HepG2 (cell line): ENCODE measurements around the gene NDUFS7. TPM values are rescaled to one million over a fixed set of nuclear protein-coding genes. Genes with fewer than 3 reads are reported as not detected.

Experiments
- ISX ChIP-seq: sonication (generic); formaldehyde crosslinking; conservative IDR thresholded peaks from 2 replicates; pipeline ENCODE4 v1.5.0; 2020; ENCODE audit warnings: missing genetic modification reagents
- MLXIP ChIP-seq: sonication (generic); formaldehyde crosslinking; IDR thresholded peaks from 2 replicates; pipeline ENCODE4 v1.9.0; 2021; ENCODE audit warnings: missing genetic modification reagents, borderline replicate concordance
- MYPOP ChIP-seq: sonication (generic); formaldehyde crosslinking; IDR thresholded peaks from 2 replicates; pipeline ENCODE4 v1.8.1; 2023; ENCODE audit warnings: mild to moderate bottlenecking, moderate library complexity, missing genetic modification reagents
- NPAS2 ChIP-seq: sonication (generic); formaldehyde crosslinking; IDR thresholded peaks from 2 replicates; pipeline ENCODE4 v1.8.0; 2022; ENCODE audit warnings: mild to moderate bottlenecking, missing genetic modification reagents, borderline replicate concordance
- PAXIP1 ChIP-seq: sonication (generic); formaldehyde crosslinking; conservative IDR thresholded peaks from 2 replicates; pipeline ENCODE4 v1.4.0; 2020; ENCODE audit warnings: mild to moderate bottlenecking, missing genetic modification reagents, moderate library complexity
- PHB2 ChIP-seq: fragments of 450-650 bp; IDR thresholded peaks from 2 replicates; pipeline ENCODE4 v1.6.1; 2018; ENCODE audit not compliant: partially characterized antibody
- RARG ChIP-seq: sonication (generic); formaldehyde crosslinking; IDR thresholded peaks from 2 replicates; pipeline ENCODE4 v1.4.0; 2020; ENCODE audit warnings: low read depth, mild to moderate bottlenecking, missing genetic modification reagents
- RBFOX2 ChIP-seq: fragments of 200-400 bp; formaldehyde crosslinking; IDR thresholded peaks from 2 replicates; pipeline ENCODE4 v1.6.1; 2017; ENCODE audit warnings: low read depth, mild to moderate bottlenecking, low read length
- RELA ChIP-seq: sonication (generic); formaldehyde crosslinking; IDR thresholded peaks from 2 replicates; pipeline ENCODE4 v1.4.0; 2020; ENCODE audit warnings: missing genetic modification reagents
- STAT6 ChIP-seq: sonication (generic); formaldehyde crosslinking; IDR thresholded peaks from 2 replicates; pipeline ENCODE4 v1.4.0; 2020; ENCODE audit warnings: missing genetic modification reagents, mild to moderate bottlenecking, borderline replicate concordance
- ZMAT5 ChIP-seq: sonication (generic); formaldehyde crosslinking; IDR thresholded peaks from 2 replicates; pipeline ENCODE4 v1.5.0; 2020; ENCODE audit warnings: mild to moderate bottlenecking, low read depth, missing genetic modification reagents, borderline replicate concordance
- ZNF124 ChIP-seq: sonication (generic); formaldehyde crosslinking; IDR thresholded peaks from 2 replicates; pipeline ENCODE4 v1.4.0; 2020; ENCODE audit warnings: missing genetic modification reagents
- ZNF605 ChIP-seq: sonication (generic); formaldehyde crosslinking; IDR thresholded peaks from 2 replicates; pipeline ENCODE4 v1.8.0; 2022; ENCODE audit warnings: mild to moderate bottlenecking, missing genetic modification reagents
- ZNF674 ChIP-seq: sonication (generic); formaldehyde crosslinking; IDR thresholded peaks from 2 replicates; pipeline ENCODE4 v1.5.0; 2020; ENCODE audit warnings: low read depth, mild to moderate bottlenecking, missing genetic modification reagents
- ZNF878 ChIP-seq: sonication (generic); formaldehyde crosslinking; IDR thresholded peaks from 2 replicates; pipeline ENCODE4 v1.8.1; 2023; ENCODE audit warnings: mild to moderate bottlenecking, missing genetic modification reagents, moderate library complexity
- ZNF879 ChIP-seq: sonication (generic); formaldehyde crosslinking; IDR thresholded peaks from 2 replicates; pipeline ENCODE4 v1.8.1; 2023; ENCODE audit warnings: missing genetic modification reagents
- polyA plus RNA-seq, 8 experiments: library from polyadenylated mRNA; depleted of rRNA in 3 of 8; stranded (reverse) in 7 of 8; unstranded in 1 of 8; fragments of >200 nt; fragmentation: Illumina TruSeq in 4 of 8; extraction: Trizol in 4 of 8; gene quantifications; 2 replicates each; pipeline versions ENCODE4 v1.2.1 to v1.2.3, GENCODE V29; 2011 to 2016; ENCODE audit warnings: low read depth in 4 of 8, missing spikeins in 1 of 8, mixed read lengths in 1 of 8; ENCODE audit not compliant: insufficient read depth in 1 of 8
- total RNA-seq, 5 experiments: library from RNA; depleted of rRNA; stranded (reverse); fragments of >200 nt; fragmentation: Illumina TruSeq; extraction: Trizol; gene quantifications; 2 replicates each; pipeline ENCODE4 v1.2.3, GENCODE V29; 2016; ENCODE audit warnings: low read depth in 1 of 5

Gene NDUFS7
- total and polyA plus RNA-seq, 2 of the 13 experiments (the other 11 are each of a cell fraction or from before 2014, with no cell fraction given), result 34.3 to 66.9 TPM

- TF ChIP-seq ZNF605 (CRISPR knock-in tag), result 0 out of 2 replicates have a peak, but pooled peaks have one; percentile 49
- TF ChIP-seq ZNF124 (CRISPR knock-in tag), result 0 out of 2 replicates have a peak, but pooled peaks have one; percentile 47
- TF ChIP-seq PHB2, result no peak
- TF ChIP-seq ZNF879 (CRISPR knock-in tag), result 0 out of 2 replicates have a peak, but pooled peaks have one; percentile 13
- peak; percentile 71 for TF ChIP-seq ZNF878
- TF ChIP-seq RARG (CRISPR knock-in tag), result no peak
- TF ChIP-seq ISX (CRISPR knock-in tag), result no peak
- no peak for TF ChIP-seq STAT6 (CRISPR knock-in tag)
- peak; percentile 63; the same call in 1 of the 2 replicates for TF ChIP-seq MLXIP
- no peak for TF ChIP-seq ZMAT5 (CRISPR knock-in tag)
- TF ChIP-seq PAXIP1 (CRISPR knock-in tag), result peak; percentile 94
- no peak for TF ChIP-seq RELA
- TF ChIP-seq ZNF674 (CRISPR knock-in tag), result 0 out of 2 replicates have a peak, but pooled peaks have one; percentile 49
- no peak for TF ChIP-seq NPAS2
- peak; percentile 40; the same call in 1 of the 2 replicates for TF ChIP-seq MYPOP (CRISPR knock-in tag)
- TF ChIP-seq RBFOX2, result peak; percentile 34
Observed at GRCh38 chr19:1400281-1401137, 16.8 kb downstream of the NDUFS7 start (continued).
